Fibroblast of peridontal ligament (primary cell): ENCODE measurements around the gene ATP6V0D1.
"Not testable (repeated sequence)": the region's sequence is repeated elsewhere in the genome, so short reads cannot be mapped to it uniquely, and the experiment has no call there.

ENCODE experiments used
- DNase-seq: peaks from one replicate; pipeline ENCODE4 v3.0.0-alpha.2; 2010; ENCODE audit errors: extremely low read depth

The ATP6V0D1 gene

GRCh38 chr16:67480833-67481560 lies at the start of gene ATP6V0D1:
TSS of gene ATP6V0D1 (minus strand) at chr16:67481157. CDS start at chr16:67481086, 71 bp downstream.
- peak; percentile 97 for DNase-seq

GRCh38 chr16:67530013-67530939 lies 49.3 kb upstream of the ATP6V0D1 start:
- DNase-seq = peak; percentile 60

GRCh38 chr16:67529582-67530012 lies 48.6 kb upstream of the ATP6V0D1 start:
- no peak for DNase-seq

GRCh38 chr16:67528870-67529581 lies 48.1 kb upstream of the ATP6V0D1 start:
- no peak for DNase-seq

- no peak for DNase-seq
These were observed 47.4 kb upstream of the ATP6V0D1 start, which contains the start of gene RIPOR1 for GRCh38 chr16:67528222-67528869. TSS of gene RIPOR1 (plus strand) at chr16:67528829. CDS start at chr16:67538447, 9,618 bp downstream.

GRCh38 chr16:67526149-67526791 lies 45.3 kb upstream of the ATP6V0D1 start:
- DNase-seq = no peak

- peak; percentile 54 for DNase-seq
These were observed 44.4 kb upstream of the ATP6V0D1 start for GRCh38 chr16:67525176-67525860.

GRCh38 chr16:67521095-67521804 lies 40.3 kb upstream of the ATP6V0D1 start:
- DNase-seq = peak; percentile 96

GRCh38 chr16:67519242-67519641 lies 38.3 kb upstream of the ATP6V0D1 start:
- no peak for DNase-seq

- DNase-seq = no peak
These were observed 37.7 kb upstream of the ATP6V0D1 start for GRCh38 chr16:67518676-67519075.

GRCh38 chr16:67517661-67518423 lies 36.9 kb upstream of the ATP6V0D1 start:
- DNase-seq = no peak

GRCh38 chr16:67517155-67517445 lies 36.1 kb upstream of the ATP6V0D1 start:
- DNase-seq = no peak

- peak; percentile 74 for DNase-seq
These were observed 35.6 kb upstream of the ATP6V0D1 start for GRCh38 chr16:67516296-67517154.

GRCh38 chr16:67514382-67514828 lies 33.4 kb upstream of the ATP6V0D1 start:
- peak; percentile 91 for DNase-seq

- not testable (repeated sequence) for DNase-seq
These were observed 32.9 kb upstream of the ATP6V0D1 start for GRCh38 chr16:67513892-67514291.

GRCh38 chr16:67509016-67509415 lies 28.1 kb upstream of the ATP6V0D1 start:
- no peak for DNase-seq

- no peak for DNase-seq
These were observed 25.5 kb upstream of the ATP6V0D1 start for GRCh38 chr16:67506468-67506867.
